NCI-H2107 treated with DMSO at 0.1 percent for 48 hours (cell line): ENCODE results near the gene TXNRD2.

ENCODE experiments used
- DNase-seq: peaks from one replicate; lab custom pipeline; 2025; ENCODE audit not compliant: unreplicated experiment; lab: John Stamatoyannopoulos, UW

Gene TXNRD2

DNA sequence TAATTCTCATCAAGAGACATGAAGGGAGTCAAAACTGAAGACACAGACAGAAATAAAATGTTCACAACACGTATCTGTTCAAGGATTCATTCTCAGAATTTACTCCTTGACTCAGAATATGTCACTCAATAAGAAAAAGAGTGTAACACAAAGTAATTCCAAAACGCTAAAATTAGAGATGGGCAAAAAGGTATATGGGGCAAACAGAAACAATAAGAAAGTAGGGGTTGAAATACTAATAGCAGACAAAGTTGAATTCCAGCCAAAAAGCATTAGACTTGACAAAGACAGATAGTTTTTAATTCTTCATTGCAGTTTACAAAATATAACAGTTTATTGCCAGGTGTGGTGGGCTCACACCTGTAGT, 113.6 kb downstream of the TXNRD2 start:
- DNase-seq, result no peak

DNA sequence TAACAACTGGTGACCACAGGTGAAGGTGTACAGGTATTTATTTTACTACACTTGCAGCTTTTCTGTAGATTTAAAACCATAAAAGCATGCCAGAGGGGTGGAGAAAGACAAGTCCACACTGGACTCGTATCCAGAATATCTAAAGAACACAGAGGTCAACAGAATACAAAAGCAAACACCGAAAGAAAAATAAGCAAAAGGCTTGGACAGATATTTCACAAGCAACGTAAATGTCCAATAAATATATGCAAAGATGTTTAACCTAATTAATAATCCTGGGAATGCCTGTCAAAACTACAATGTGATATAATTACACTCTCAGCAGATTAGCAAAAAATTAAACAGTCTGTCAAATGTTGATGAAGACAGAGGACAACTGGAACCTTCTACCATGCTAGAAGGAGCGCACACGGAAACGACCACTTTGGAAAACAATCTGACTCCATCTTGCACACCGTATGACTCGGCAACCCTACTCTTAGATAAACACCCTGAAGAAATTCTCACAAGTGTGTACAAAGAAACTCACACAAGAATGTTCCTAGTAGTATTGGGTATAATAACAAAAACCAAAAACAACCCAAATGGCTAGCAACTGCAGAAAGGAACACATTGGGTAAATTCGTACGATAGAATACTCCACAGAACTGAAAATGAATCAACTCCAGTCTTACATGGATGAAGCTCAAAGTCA, 114.1 kb downstream of the TXNRD2 start:
- no peak for DNase-seq

DNA sequence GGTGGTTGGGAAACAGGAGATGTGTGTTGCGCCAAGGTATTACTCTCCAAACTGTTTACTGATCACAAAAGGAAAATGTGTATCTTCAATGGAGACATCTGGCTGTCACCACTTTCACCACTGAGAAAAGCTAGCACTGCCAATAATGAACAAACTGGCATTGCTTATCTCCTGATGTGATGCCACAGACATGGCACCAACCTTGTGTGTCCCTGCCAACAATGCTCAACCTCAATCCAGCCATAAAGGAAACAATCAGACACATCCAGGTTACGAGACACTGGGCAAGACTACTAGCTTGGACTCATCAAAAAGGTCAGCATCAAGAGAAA, 115.0 kb downstream of the TXNRD2 start:
- DNase-seq, result no peak

DNA sequence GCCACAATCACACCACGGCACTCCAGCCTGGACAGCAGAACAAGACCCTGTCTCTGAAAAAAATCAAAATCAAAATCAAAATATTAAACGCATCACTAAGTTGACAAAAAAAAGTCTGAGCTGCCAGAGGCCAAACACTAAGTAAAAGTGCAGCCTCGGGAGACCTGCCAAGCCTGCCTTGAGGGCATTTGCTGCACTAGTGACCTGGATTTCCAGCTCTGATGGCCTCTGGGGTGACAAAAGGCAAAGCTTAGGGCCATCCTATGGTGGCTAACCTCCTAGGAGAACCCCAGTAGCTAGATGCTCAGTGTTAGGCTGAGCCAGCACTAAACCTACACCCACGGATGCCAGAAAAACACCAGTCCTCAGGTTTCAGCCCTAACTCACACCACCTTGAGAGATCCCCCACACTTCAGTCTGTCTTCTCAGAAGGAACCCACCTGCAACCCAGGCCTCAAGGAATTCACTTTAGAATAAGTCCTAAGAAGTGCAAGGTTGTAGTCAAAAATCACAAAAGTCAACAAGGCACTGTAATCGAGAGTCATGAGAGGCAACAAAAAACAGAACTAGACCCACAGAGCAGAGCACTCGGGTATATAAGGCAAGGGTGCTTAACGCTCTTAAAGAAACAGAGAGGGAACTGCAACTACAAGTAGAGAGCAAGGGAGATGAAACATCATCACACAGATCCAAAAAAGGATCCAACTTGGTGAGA, 115.6 kb downstream of the TXNRD2 start:
- no peak for DNase-seq
